Liver (tissue), 9 donors: ENCODE measurements around the gene PHF21B. TPM values are rescaled to one million over a fixed set of nuclear protein-coding genes. Genes with fewer than 3 reads are reported as not detected.

Source experiments
- DNase-seq: peaks from one replicate; pipeline ENCODE4 v3.0.0-alpha.2; 2017; ENCODE audit warnings: low spot score
- H3K27ac ChIP-seq, 2 donors: one replicate each; pipeline ENCODE4 v1.7.0; 2013; ENCODE audit warnings: inconsistent platforms in 2 of 2, low read length in 2 of 2, control low read depth in 1 of 2, low read depth in 1 of 2, mild to moderate bottlenecking in 1 of 2
- H3K27me3 ChIP-seq, 4 donors: one replicate each; pipeline versions ENCODE4 v1.6.1 to v1.7.0; 2013; ENCODE audit warnings: low read length in 3 of 4, inconsistent platforms in 1 of 4, mild to moderate bottlenecking in 1 of 4, moderate library complexity in 1 of 4; ENCODE audit not compliant: control insufficient read depth in 4 of 4, insufficient read depth in 4 of 4
- H3K36me3 ChIP-seq, 4 donors: one replicate each; pipeline versions ENCODE4 v1.6.1 to v1.7.0; 2013; ENCODE audit warnings: low read length in 3 of 4, mild to moderate bottlenecking in 3 of 4, low read depth in 1 of 4, moderate library complexity in 1 of 4; ENCODE audit not compliant: control insufficient read depth in 4 of 4, insufficient read depth in 3 of 4
- H3K4me1 ChIP-seq, 4 donors: one replicate each; pipeline versions ENCODE4 v1.6.1 to v1.7.0; 2013; ENCODE audit warnings: low read length in 3 of 4, mild to moderate bottlenecking in 3 of 4, moderate library complexity in 1 of 4; ENCODE audit not compliant: control insufficient read depth in 4 of 4, insufficient read depth in 4 of 4
- H3K4me3 ChIP-seq, 3 donors: one replicate each; pipeline versions ENCODE4 v1.6.1 to v1.7.0; 2013; ENCODE audit warnings: low read length in 3 of 3, control low read depth in 1 of 3, low read depth in 1 of 3, mild to moderate bottlenecking in 1 of 3
- H3K9ac ChIP-seq, 2 donors: one replicate each; pipeline ENCODE4 v1.7.0; 2013; ENCODE audit warnings: low read length in 2 of 2, mild to moderate bottlenecking in 2 of 2, moderate library complexity in 2 of 2, control low read depth in 1 of 2, low read depth in 1 of 2
- H3K9me3 ChIP-seq, 4 donors: one replicate each; pipeline versions ENCODE4 v1.6.1 to v1.7.0; 2013; ENCODE audit warnings: low read length in 3 of 4; ENCODE audit not compliant: control insufficient read depth in 4 of 4
- EGR1 ChIP-seq, 2 donors: IDR thresholded peaks; 2 replicates each; pipeline ENCODE4 v1.6.1; 2016 to 2018; ENCODE audit warnings: antibody characterized with exemption in 2 of 2, low read depth in 2 of 2
- FOXA1 ChIP-seq: IDR thresholded peaks from 2 replicates; pipeline ENCODE4 v1.6.1; 2016; ENCODE audit warnings: antibody characterized with exemption
- GABPA ChIP-seq, 2 donors: IDR thresholded peaks in 1 of 2; conservative IDR thresholded peaks in 1 of 2; 2 replicates each; pipeline ENCODE4 v1.6.1; 2016; ENCODE audit warnings: antibody characterized with exemption in 2 of 2, mild to moderate bottlenecking in 1 of 2, moderate library complexity in 1 of 2
- JUND ChIP-seq, 2 donors: IDR thresholded peaks; 2 replicates each; pipeline ENCODE4 v1.6.1; 2016; ENCODE audit warnings: antibody characterized with exemption in 2 of 2
- NR2F2 ChIP-seq: IDR thresholded peaks from 2 replicates; pipeline ENCODE4 v1.6.1; 2016; ENCODE audit warnings: antibody characterized with exemption
- RAD21 ChIP-seq, 2 donors: IDR thresholded peaks; 2 replicates each; pipeline ENCODE4 v1.6.1; 2016; ENCODE audit warnings: antibody characterized with exemption in 2 of 2, mild to moderate bottlenecking in 2 of 2
- RXRA ChIP-seq, 2 donors: IDR thresholded peaks; 2 replicates each; pipeline ENCODE4 v1.6.1; 2017 to 2018; ENCODE audit warnings: antibody characterized with exemption in 2 of 2, mild to moderate bottlenecking in 1 of 2
- SP1 ChIP-seq: IDR thresholded peaks from 2 replicates; pipeline ENCODE4 v1.6.1; 2018; ENCODE audit warnings: antibody characterized with exemption, mild to moderate bottlenecking
- TAF1 ChIP-seq: conservative IDR thresholded peaks from 2 replicates; pipeline ENCODE4 v1.6.1; 2016; ENCODE audit warnings: antibody characterized with exemption, mild to moderate bottlenecking
- YY1 ChIP-seq: IDR thresholded peaks from 2 replicates; pipeline ENCODE4 v1.6.1; 2016; ENCODE audit warnings: antibody characterized with exemption, mild to moderate bottlenecking
- WGBS: extraction: QIAGEN DNeasy Blood & Tissue Kit; methylation state at CpG from one replicate; pipeline ENCODE4 v1.1.7; 2013; 5-methylcytosine and 5-hydroxymethylcytosine counted together
- polyA plus RNA-seq, 2 donors: library from polyadenylated mRNA; stranded (reverse) in 1 of 2; unstranded in 1 of 2; fragments of 200-250 nt in 1 of 2; fragments of >200 nt in 1 of 2; fragmentation: Nextera tagmentation in 1 of 2; extraction: Ambion mirVana in 1 of 2; gene quantifications; one replicate each; pipeline versions ENCODE4 v1.2.1 to v1.2.3, GENCODE V29; 2013 to 2015
- total RNA-seq, 2 donors: library from RNA; depleted of rRNA; stranded (reverse); fragments of >200 nt; gene quantifications; one replicate each; pipeline ENCODE4 v1.2.3, GENCODE V29; 2014
- TF ChIP-seq, protein P1 (sequence below): IDR thresholded peaks from 2 replicates; pipeline ENCODE4 v1.6.1; 2016; ENCODE audit warnings: antibody characterized with exemption
- TF ChIP-seq, protein P2 (sequence below): IDR thresholded peaks from 2 replicates; pipeline ENCODE4 v1.6.1; 2016; ENCODE audit warnings: antibody characterized with exemption
- TF ChIP-seq, protein P3 (sequence below): IDR thresholded peaks from 2 replicates; pipeline ENCODE4 v1.6.1; 2016; ENCODE audit warnings: antibody characterized with exemption, mild to moderate bottlenecking
- TF ChIP-seq, protein P4 (sequence below): fragments of 150-350 bp; IDR thresholded peaks from 2 replicates; pipeline ENCODE4 v1.5.1; 2017; ENCODE audit warnings: improper control_type of control experiment, low read depth, low read length; ENCODE audit not compliant: missing input control
- donor health status: healthy.
- donor health status: healthy.
- donor health status: healthy.
- donor health status: healthy.
- donor health status: healthy.

PHF21B gene
- total and polyA plus RNA-seq, 4 donors, result not detected

DNA sequence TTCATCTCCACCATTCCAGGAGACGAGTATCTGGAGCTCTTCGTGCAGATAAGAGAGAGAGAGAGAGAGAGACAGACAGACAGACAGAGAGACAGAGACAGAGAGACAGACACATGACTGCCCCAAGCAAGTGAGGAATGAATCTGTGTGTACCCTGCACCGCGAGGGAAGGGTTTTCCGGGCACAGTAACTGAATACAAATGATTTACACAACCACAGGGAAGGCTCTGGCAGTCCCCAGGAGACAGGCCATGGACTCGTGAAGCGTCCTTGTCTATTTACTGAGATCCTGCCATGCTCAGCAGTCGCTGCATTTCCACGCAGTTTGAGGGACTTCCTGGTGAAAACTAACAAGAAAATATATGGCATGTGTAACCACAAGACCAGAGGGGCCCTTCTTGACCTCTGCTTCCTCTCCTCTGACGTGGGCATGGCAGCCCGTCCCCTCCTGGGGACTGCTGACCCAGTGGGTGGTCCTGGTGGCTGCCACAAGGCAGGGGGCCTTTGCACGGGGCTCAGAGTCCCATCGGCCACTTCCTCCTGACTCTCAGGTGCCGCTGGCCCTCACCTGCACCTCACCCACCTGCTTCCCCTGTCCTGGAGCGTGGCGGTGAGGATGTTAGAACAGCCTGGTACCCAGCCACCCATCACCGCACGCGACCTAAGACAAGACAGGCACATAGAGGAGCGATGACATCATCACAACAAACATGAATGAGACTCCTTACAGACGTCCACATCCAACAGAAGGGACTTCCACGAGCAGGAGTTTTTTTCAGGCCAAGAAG is 75.9 kb downstream of the PHF21B start:
- no peak overlapping the region for H3K27ac ChIP-seq
- H3K9me3 ChIP-seq, result no peaks in the 10 kb centered on the region
- H3K4me1 ChIP-seq, result no peaks in the 10 kb centered on the region
- TF ChIP-seq NR2F2, result no peak
- no peak for TF ChIP-seq EGR1 (IDR thresholded peaks at IDR 0.05; ENCODE audit: low read depth in 2 of 2)
- TF ChIP-seq SP1, result no peak
- TF ChIP-seq, protein P1, sequence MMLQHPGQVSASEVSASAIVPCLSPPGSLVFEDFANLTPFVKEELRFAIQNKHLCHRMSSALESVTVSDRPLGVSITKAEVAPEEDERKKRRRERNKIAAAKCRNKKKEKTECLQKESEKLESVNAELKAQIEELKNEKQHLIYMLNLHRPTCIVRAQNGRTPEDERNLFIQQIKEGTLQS, result no peak
- no peak for TF ChIP-seq GABPA (IDR thresholded peaks at IDR 0.05 in 1 of 2, conservative IDR thresholded peaks at IDR 0.05 in 1 of 2)
- TF ChIP-seq, protein P2, sequence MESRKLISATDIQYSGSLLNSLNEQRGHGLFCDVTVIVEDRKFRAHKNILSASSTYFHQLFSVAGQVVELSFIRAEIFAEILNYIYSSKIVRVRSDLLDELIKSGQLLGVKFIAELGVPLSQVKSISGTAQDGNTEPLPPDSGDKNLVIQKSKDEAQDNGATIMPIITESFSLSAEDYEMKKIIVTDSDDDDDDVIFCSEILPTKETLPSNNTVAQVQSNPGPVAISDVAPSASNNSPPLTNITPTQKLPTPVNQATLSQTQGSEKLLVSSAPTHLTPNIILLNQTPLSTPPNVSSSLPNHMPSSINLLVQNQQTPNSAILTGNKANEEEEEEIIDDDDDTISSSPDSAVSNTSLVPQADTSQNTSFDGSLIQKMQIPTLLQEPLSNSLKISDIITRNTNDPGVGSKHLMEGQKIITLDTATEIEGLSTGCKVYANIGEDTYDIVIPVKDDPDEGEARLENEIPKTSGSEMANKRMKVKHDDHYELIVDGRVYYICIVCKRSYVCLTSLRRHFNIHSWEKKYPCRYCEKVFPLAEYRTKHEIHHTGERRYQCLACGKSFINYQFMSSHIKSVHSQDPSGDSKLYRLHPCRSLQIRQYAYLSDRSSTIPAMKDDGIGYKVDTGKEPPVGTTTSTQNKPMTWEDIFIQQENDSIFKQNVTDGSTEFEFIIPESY, result no peak
- no peak for TF ChIP-seq TAF1
- no peak for TF ChIP-seq FOXA1
- TF ChIP-seq, protein P3, sequence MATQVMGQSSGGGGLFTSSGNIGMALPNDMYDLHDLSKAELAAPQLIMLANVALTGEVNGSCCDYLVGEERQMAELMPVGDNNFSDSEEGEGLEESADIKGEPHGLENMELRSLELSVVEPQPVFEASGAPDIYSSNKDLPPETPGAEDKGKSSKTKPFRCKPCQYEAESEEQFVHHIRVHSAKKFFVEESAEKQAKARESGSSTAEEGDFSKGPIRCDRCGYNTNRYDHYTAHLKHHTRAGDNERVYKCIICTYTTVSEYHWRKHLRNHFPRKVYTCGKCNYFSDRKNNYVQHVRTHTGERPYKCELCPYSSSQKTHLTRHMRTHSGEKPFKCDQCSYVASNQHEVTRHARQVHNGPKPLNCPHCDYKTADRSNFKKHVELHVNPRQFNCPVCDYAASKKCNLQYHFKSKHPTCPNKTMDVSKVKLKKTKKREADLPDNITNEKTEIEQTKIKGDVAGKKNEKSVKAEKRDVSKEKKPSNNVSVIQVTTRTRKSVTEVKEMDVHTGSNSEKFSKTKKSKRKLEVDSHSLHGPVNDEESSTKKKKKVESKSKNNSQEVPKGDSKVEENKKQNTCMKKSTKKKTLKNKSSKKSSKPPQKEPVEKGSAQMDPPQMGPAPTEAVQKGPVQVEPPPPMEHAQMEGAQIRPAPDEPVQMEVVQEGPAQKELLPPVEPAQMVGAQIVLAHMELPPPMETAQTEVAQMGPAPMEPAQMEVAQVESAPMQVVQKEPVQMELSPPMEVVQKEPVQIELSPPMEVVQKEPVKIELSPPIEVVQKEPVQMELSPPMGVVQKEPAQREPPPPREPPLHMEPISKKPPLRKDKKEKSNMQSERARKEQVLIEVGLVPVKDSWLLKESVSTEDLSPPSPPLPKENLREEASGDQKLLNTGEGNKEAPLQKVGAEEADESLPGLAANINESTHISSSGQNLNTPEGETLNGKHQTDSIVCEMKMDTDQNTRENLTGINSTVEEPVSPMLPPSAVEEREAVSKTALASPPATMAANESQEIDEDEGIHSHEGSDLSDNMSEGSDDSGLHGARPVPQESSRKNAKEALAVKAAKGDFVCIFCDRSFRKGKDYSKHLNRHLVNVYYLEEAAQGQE, result no peak
- no peak for TF ChIP-seq YY1
- TF ChIP-seq, protein P4, sequence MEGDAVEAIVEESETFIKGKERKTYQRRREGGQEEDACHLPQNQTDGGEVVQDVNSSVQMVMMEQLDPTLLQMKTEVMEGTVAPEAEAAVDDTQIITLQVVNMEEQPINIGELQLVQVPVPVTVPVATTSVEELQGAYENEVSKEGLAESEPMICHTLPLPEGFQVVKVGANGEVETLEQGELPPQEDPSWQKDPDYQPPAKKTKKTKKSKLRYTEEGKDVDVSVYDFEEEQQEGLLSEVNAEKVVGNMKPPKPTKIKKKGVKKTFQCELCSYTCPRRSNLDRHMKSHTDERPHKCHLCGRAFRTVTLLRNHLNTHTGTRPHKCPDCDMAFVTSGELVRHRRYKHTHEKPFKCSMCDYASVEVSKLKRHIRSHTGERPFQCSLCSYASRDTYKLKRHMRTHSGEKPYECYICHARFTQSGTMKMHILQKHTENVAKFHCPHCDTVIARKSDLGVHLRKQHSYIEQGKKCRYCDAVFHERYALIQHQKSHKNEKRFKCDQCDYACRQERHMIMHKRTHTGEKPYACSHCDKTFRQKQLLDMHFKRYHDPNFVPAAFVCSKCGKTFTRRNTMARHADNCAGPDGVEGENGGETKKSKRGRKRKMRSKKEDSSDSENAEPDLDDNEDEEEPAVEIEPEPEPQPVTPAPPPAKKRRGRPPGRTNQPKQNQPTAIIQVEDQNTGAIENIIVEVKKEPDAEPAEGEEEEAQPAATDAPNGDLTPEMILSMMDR, result no peak
- H3K9ac ChIP-seq, result no peak overlapping the region
- 56% methylated on average over 22 of the region's 22 CpGs for WGBS
- peaks cover 0 to 3% (median 0%) of the 10 kb centered on the region in 4 donors for H3K27me3 ChIP-seq
- no peak overlapping the region for H3K4me3 ChIP-seq
- no peaks in the 10 kb centered on the region for H3K36me3 ChIP-seq
- DNase-seq, result no peak

DNA sequence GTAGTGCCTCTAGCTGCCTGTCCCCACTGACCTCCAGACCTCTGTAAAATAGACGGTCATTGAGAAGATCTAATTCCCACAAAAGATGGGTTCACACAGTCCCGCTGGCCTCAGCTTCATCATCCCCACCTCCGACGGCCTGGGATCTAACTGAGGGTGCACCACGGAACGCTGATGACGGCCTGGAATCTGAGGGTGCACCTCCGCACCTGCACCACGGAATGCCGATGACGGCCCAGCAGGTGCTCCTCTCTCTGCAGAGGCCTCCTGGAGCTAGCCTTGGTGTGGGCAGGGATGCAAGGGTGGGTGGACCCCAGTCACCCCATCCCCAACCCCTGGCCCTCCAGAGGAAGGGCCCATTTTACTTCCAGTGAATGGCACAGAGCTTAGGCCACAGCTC is 77.3 kb downstream of the PHF21B start:
- DNase-seq, result no peak
- peaks cover 0 to 3% (median 0%) of the 10 kb centered on the region in 4 donors for H3K27me3 ChIP-seq
- H3K27ac ChIP-seq, result no peak overlapping the region
- H3K36me3 ChIP-seq, result no peaks in the 10 kb centered on the region
- 90% methylated on average over 11 of the region's 11 CpGs for whole genome bisulfite sequencing
- H3K4me1 ChIP-seq, result no peaks in the 10 kb centered on the region
- H3K4me3 ChIP-seq, result no peak overlapping the region
- H3K9me3 ChIP-seq, result no peaks in the 10 kb centered on the region
- no peak for TF ChIP-seq RXRA (IDR thresholded peaks at IDR 0.05)
- no peak for TF ChIP-seq TAF1
- no peak for TF ChIP-seq YY1
- no peak for TF ChIP-seq EGR1 (IDR thresholded peaks at IDR 0.05; ENCODE audit: low read depth in 2 of 2)
- TF ChIP-seq SP1, result no peak
- TF ChIP-seq, protein P1, result no peak
- TF ChIP-seq GABPA (IDR thresholded peaks at IDR 0.05 in 1 of 2, conservative IDR thresholded peaks at IDR 0.05 in 1 of 2), result no peak
- TF ChIP-seq, protein P4, result no peak
- no peak for TF ChIP-seq RAD21 (IDR thresholded peaks at IDR 0.05)
- TF ChIP-seq JUND (IDR thresholded peaks at IDR 0.05), result no peak
- H3K9ac ChIP-seq, result no peak overlapping the region
